HCT116 (cell line): ENCODE results near the gene NIPAL4. TPM values are rescaled to one million over a fixed set of nuclear protein-coding genes. Genes with fewer than 3 reads are reported as not detected.

ENCODE experiments used
- ATAC-seq: fragments of 200-7000 bp; cut with Tn5 transposase; 2 replicates; pipeline ENCODE4 v1.9.1; 2020; ENCODE audit warnings: mild to moderate bottlenecking, moderate library complexity
- BruUV-seq: library from RNA; stranded (reverse); fragments of 400-500 nt; replicated peaks from 2 replicates; lab custom pipeline; 2021; lab: Mats Ljungman, UMichigan
- CTCF ChIA-PET: fragments of 300-600 bp; sonication (Branson Sonifier 250); formaldehyde crosslinking; loops from one replicate; lab custom pipeline; 2021; ENCODE audit warnings: antibody characterized with exemption; lab: Charles Lee
- POLR2A ChIA-PET: fragments of 300-600, 350-600 bp; sonication (Branson Sonifier 250); formaldehyde crosslinking; loops from one replicate; lab custom pipeline; 2021; ENCODE audit warnings: antibody characterized with exemption; lab: Charles Lee
- RAD21 ChIA-PET, 2 experiments: fragments of 300-600 bp; sonication (Branson Sonifier 250); formaldehyde crosslinking; loops; one replicate each; lab custom pipeline; 2023; ENCODE audit warnings: low total read pairs in 2 of 2; ENCODE audit not compliant: uncharacterized antibody in 2 of 2, unreplicated experiment in 2 of 2, low non-redundant PET in 1 of 2; lab: Charles Lee
- DNase-seq: peaks from one replicate; pipeline ENCODE4 v3.0.0-alpha.2; 2010; ENCODE audit warnings: low read depth, low spot score
- H2AFZ ChIP-seq: fragments of 200-600 bp; shearing (Covaris generic), sonication (generic); 2 replicates; pipeline ENCODE4 v1.6.1; 2017; ENCODE audit warnings: low read depth, mixed run types, mixed read lengths, antibody characterized with exemption, low read length; ENCODE audit not compliant: poor library complexity, severe bottlenecking
- H3K27ac ChIP-seq: 2 replicates; pipeline ENCODE4 v1.5.1; 2012; ENCODE audit warnings: low read depth, low read length
- H3K27me3 ChIP-seq: fragments of 200-600 bp; sonication (generic); 2 replicates; pipeline ENCODE4 v1.6.1; 2016; ENCODE audit warnings: mixed run types, low read length, mixed read lengths; ENCODE audit not compliant: insufficient read depth
- H3K36me3 ChIP-seq, 2 experiments: fragments of 200-500 bp in 1 of 2; fragments of 200-600 bp in 1 of 2; sonication (Bioruptor generic) in 1 of 2; sonication (generic) in 1 of 2; 2 replicates each; pipeline versions ENCODE4 v1.5.1 to v1.6.1; 2014 to 2016; ENCODE audit warnings: low read length in 2 of 2, inconsistent platforms in 1 of 2, mixed read lengths in 1 of 2, mixed run types in 1 of 2; ENCODE audit not compliant: insufficient read depth in 2 of 2, control insufficient read depth in 1 of 2
- H3K4me1 ChIP-seq, 2 experiments: fragments of 200-600 bp in 1 of 2; sonication (generic) in 1 of 2; 2 replicates each; pipeline versions ENCODE4 v1.5.1 to v1.6.1; 2012 to 2017; ENCODE audit warnings: low read length in 2 of 2, inconsistent platforms in 1 of 2, mild to moderate bottlenecking in 1 of 2, mixed read lengths in 1 of 2, mixed run types in 1 of 2, moderate library complexity in 1 of 2; ENCODE audit not compliant: insufficient read depth in 2 of 2, control insufficient read depth in 1 of 2
- H3K4me2 ChIP-seq: fragments of 200-600 bp; sonication (generic); 2 replicates; pipeline ENCODE4 v1.6.1; 2017; ENCODE audit warnings: mixed run types, low read length, mixed read lengths
- H3K4me3 ChIP-seq, 2 experiments: fragments of 200-600 bp in 1 of 2; sonication (generic) in 1 of 2; replicated peaks in 1 of 2; 2 replicates each; pipeline ENCODE4 v1.5.1; 2011 to 2016; ENCODE audit warnings: low read length in 2 of 2, control low read depth in 1 of 2, low read depth in 1 of 2, mild to moderate bottlenecking in 1 of 2, mixed read lengths in 1 of 2, mixed run types in 1 of 2
- H3K79me2 ChIP-seq: fragments of 200-600 bp; sonication (generic); 2 replicates; pipeline ENCODE4 v1.6.1; 2017; ENCODE audit warnings: mild to moderate bottlenecking, mixed run types, low read length, moderate library complexity, mixed read lengths; ENCODE audit not compliant: insufficient read depth
- H3K9ac ChIP-seq: fragments of 200-600 bp; sonication (generic); 2 replicates; pipeline ENCODE4 v1.6.1; 2016; ENCODE audit warnings: low read length, mixed read lengths
- H3K9me2 ChIP-seq: fragments of 200-600 bp; sonication (generic), shearing (Covaris generic); 2 replicates; pipeline ENCODE4 v1.6.1; 2017; ENCODE audit warnings: mixed run types, mild to moderate bottlenecking, moderate library complexity; ENCODE audit not compliant: insufficient read depth
- H3K9me3 ChIP-seq, 2 experiments: fragments of 200-500 bp in 1 of 2; fragments of 200-600 bp in 1 of 2; sonication (Bioruptor generic) in 1 of 2; sonication (generic) in 1 of 2; 2 replicates each; pipeline ENCODE4 v1.6.1; 2014 to 2017; ENCODE audit warnings: low read length in 2 of 2, mixed read lengths in 2 of 2, inconsistent platforms in 1 of 2, low read depth in 1 of 2, mild to moderate bottlenecking in 1 of 2, mixed run types in 1 of 2, moderate library complexity in 1 of 2; ENCODE audit not compliant: control insufficient read depth in 1 of 2, insufficient read depth in 1 of 2
- H4K20me1 ChIP-seq: fragments of 200-600 bp; sonication (generic), shearing (Covaris generic); 2 replicates; pipeline ENCODE4 v1.6.1; 2017; ENCODE audit warnings: mixed run types, mild to moderate bottlenecking, moderate library complexity; ENCODE audit not compliant: insufficient read depth
- CEBPB ChIP-seq: IDR thresholded peaks from 2 replicates; pipeline ENCODE4 v1.6.1; 2012; ENCODE audit warnings: low read depth
- EGR1 ChIP-seq: IDR thresholded peaks from 2 replicates; pipeline ENCODE4 v1.6.1; 2012; ENCODE audit warnings: low read depth
- ELF1 ChIP-seq: IDR thresholded peaks from 2 replicates; pipeline ENCODE4 v1.6.1; 2012; ENCODE audit warnings: low read depth, borderline replicate concordance
- EZH2 ChIP-seq: fragments of 200-600 bp; sonication (generic); IDR thresholded peaks from 2 replicates; pipeline ENCODE4 v1.6.1; 2017; ENCODE audit warnings: antibody characterized with exemption, mixed run types
- FOSL1 ChIP-seq: IDR thresholded peaks from 2 replicates; pipeline ENCODE4 v1.6.1; 2012; ENCODE audit warnings: low read depth
- JUND ChIP-seq: IDR thresholded peaks from 2 replicates; pipeline ENCODE4 v1.6.1; 2012
- POLR2A ChIP-seq: IDR thresholded peaks from 2 replicates; pipeline ENCODE4 v1.7.0; 2011; ENCODE audit warnings: borderline replicate concordance; ENCODE audit not compliant: insufficient read depth, insufficient read length; ENCODE audit errors: extremely low read depth
- POLR2AphosphoS5 ChIP-seq: IDR thresholded peaks from 2 replicates; pipeline ENCODE4 v1.6.1; 2011; ENCODE audit warnings: mild to moderate bottlenecking, low read depth, low read length, moderate library complexity
- RAD21 ChIP-seq: IDR thresholded peaks from 2 replicates; pipeline ENCODE4 v1.6.1; 2012; ENCODE audit warnings: low read depth, mild to moderate bottlenecking
- SIN3A ChIP-seq: IDR thresholded peaks from 2 replicates; pipeline ENCODE4 v1.6.1; 2012; ENCODE audit warnings: low read depth
- SRF ChIP-seq: IDR thresholded peaks from 2 replicates; pipeline ENCODE4 v1.6.1; 2012; ENCODE audit warnings: low read depth
- YY1 ChIP-seq: IDR thresholded peaks from 2 replicates; pipeline ENCODE4 v1.6.1; 2011; ENCODE audit warnings: low read length, low read depth, moderate library complexity, mild to moderate bottlenecking; ENCODE audit not compliant: insufficient replicate concordance; ENCODE audit errors: extremely low read depth
- ZFX ChIP-seq: fragments of 450-650 bp; IDR thresholded peaks from 2 replicates; pipeline ENCODE4 v1.6.1; 2017
- intact Hi-C: fragments of 100-400 bp; cut with micrococcal nuclease; formaldehyde crosslinking; loops from 2 replicates; pipeline ENCODE4 v1.10.0; 2022
- total RNA-seq: library from RNA; stranded (reverse); gene quantifications from one replicate; pipeline ENCODE4 v1.2.1, GENCODE V29; 2021; ENCODE audit not compliant: unreplicated experiment
- TF ChIP-seq, protein P1 (sequence below), 3 experiments: fragments of 200-600 bp in 1 of 3; sonication (generic) in 1 of 3; IDR thresholded peaks in 2 of 3; conservative IDR thresholded peaks in 1 of 3; 2 replicates each; pipeline ENCODE4 v1.5.1; 2012 to 2017; ENCODE audit warnings: low read depth in 2 of 3, low read length in 2 of 3, antibody characterized with exemption in 1 of 3, borderline replicate concordance in 1 of 3, control low read depth in 1 of 3, mild to moderate bottlenecking in 1 of 3, mixed read lengths in 1 of 3, mixed run types in 1 of 3, moderate library complexity in 1 of 3; ENCODE audit not compliant: insufficient read depth in 1 of 3
- TF ChIP-seq, protein P2 (sequence below): IDR thresholded peaks from 2 replicates; pipeline ENCODE4 v1.6.1; 2012
- TF ChIP-seq, protein P3 (sequence below): IDR thresholded peaks from 2 replicates; pipeline ENCODE4 v1.6.1; 2012
- TF ChIP-seq, protein P4 (sequence below): IDR thresholded peaks from 2 replicates; pipeline ENCODE4 v1.6.1; 2012; ENCODE audit warnings: low read depth
- TF ChIP-seq, protein P5 (sequence below): IDR thresholded peaks from 2 replicates; pipeline ENCODE4 v1.6.1; 2011; ENCODE audit warnings: mild to moderate bottlenecking, low read length, moderate library complexity; ENCODE audit not compliant: insufficient replicate concordance; ENCODE audit errors: extremely low read depth

NIPAL4 gene
- total RNA-seq, 1 experiment from 2014 or later = 0.12 TPM

DNA sequence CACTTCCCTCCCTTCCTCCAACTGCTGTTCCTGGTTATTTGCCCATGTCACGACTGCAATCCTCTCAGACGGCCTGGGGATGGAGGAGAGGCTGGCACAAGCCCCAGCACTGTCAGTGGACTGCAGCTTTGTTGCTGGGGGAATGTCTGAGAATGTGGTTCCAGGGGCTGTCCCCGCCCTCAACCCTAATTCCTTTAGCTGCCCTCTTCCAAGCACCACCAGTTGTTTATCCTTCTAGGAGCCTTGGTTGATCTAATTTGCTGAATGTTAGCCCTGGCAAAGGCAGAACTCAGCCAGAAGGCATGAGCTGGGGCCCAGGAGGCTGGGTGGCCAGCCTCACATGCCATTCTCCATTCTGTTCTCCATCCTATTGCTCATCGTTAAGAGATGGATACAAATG is 64.0 kb downstream of the NIPAL4 start:
- H3K4me1 ChIP-seq = no peaks in the 10 kb centered on the region
- H3K9me3 ChIP-seq = no peaks in the 10 kb centered on the region
- H2AFZ ChIP-seq = no peak overlapping the region
- H4K20me1 ChIP-seq = no peaks in the 10 kb centered on the region
- POLR2A ChIA-PET = no interaction called here
- BruUV-seq = no TSS peak
- TF ChIP-seq ZFX (no peak), RAD21 (no peak), POLR2AphosphoS5 (no peak), CEBPB (no peak), SRF (no peak), EZH2 (no peak), POLR2A (no peak), YY1 (no peak), JUND (no peak), FOSL1 (no peak), SIN3A (no peak), EGR1 (no peak), ELF1 (no peak)
- TF ChIP-seq, protein P1, sequence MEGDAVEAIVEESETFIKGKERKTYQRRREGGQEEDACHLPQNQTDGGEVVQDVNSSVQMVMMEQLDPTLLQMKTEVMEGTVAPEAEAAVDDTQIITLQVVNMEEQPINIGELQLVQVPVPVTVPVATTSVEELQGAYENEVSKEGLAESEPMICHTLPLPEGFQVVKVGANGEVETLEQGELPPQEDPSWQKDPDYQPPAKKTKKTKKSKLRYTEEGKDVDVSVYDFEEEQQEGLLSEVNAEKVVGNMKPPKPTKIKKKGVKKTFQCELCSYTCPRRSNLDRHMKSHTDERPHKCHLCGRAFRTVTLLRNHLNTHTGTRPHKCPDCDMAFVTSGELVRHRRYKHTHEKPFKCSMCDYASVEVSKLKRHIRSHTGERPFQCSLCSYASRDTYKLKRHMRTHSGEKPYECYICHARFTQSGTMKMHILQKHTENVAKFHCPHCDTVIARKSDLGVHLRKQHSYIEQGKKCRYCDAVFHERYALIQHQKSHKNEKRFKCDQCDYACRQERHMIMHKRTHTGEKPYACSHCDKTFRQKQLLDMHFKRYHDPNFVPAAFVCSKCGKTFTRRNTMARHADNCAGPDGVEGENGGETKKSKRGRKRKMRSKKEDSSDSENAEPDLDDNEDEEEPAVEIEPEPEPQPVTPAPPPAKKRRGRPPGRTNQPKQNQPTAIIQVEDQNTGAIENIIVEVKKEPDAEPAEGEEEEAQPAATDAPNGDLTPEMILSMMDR (IDR thresholded peaks at IDR 0.05 in 2 of 3, conservative IDR thresholded peaks at IDR 0.05 in 1 of 3; ENCODE audit: borderline replicate concordance in 1 of 3, insufficient read depth in 1 of 3, low read depth in 2 of 3, low read length in 2 of 3) = no peak
- TF ChIP-seq, protein P2, sequence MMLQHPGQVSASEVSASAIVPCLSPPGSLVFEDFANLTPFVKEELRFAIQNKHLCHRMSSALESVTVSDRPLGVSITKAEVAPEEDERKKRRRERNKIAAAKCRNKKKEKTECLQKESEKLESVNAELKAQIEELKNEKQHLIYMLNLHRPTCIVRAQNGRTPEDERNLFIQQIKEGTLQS = no peak
- TF ChIP-seq, protein P3, sequence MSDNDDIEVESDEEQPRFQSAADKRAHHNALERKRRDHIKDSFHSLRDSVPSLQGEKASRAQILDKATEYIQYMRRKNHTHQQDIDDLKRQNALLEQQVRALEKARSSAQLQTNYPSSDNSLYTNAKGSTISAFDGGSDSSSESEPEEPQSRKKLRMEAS = no peak
- TF ChIP-seq, protein P4, sequence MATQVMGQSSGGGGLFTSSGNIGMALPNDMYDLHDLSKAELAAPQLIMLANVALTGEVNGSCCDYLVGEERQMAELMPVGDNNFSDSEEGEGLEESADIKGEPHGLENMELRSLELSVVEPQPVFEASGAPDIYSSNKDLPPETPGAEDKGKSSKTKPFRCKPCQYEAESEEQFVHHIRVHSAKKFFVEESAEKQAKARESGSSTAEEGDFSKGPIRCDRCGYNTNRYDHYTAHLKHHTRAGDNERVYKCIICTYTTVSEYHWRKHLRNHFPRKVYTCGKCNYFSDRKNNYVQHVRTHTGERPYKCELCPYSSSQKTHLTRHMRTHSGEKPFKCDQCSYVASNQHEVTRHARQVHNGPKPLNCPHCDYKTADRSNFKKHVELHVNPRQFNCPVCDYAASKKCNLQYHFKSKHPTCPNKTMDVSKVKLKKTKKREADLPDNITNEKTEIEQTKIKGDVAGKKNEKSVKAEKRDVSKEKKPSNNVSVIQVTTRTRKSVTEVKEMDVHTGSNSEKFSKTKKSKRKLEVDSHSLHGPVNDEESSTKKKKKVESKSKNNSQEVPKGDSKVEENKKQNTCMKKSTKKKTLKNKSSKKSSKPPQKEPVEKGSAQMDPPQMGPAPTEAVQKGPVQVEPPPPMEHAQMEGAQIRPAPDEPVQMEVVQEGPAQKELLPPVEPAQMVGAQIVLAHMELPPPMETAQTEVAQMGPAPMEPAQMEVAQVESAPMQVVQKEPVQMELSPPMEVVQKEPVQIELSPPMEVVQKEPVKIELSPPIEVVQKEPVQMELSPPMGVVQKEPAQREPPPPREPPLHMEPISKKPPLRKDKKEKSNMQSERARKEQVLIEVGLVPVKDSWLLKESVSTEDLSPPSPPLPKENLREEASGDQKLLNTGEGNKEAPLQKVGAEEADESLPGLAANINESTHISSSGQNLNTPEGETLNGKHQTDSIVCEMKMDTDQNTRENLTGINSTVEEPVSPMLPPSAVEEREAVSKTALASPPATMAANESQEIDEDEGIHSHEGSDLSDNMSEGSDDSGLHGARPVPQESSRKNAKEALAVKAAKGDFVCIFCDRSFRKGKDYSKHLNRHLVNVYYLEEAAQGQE = no peak
- TF ChIP-seq, protein P5, sequence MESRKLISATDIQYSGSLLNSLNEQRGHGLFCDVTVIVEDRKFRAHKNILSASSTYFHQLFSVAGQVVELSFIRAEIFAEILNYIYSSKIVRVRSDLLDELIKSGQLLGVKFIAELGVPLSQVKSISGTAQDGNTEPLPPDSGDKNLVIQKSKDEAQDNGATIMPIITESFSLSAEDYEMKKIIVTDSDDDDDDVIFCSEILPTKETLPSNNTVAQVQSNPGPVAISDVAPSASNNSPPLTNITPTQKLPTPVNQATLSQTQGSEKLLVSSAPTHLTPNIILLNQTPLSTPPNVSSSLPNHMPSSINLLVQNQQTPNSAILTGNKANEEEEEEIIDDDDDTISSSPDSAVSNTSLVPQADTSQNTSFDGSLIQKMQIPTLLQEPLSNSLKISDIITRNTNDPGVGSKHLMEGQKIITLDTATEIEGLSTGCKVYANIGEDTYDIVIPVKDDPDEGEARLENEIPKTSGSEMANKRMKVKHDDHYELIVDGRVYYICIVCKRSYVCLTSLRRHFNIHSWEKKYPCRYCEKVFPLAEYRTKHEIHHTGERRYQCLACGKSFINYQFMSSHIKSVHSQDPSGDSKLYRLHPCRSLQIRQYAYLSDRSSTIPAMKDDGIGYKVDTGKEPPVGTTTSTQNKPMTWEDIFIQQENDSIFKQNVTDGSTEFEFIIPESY = no peak
- intact Hi-C loops = no loop called here
- no peaks in the 10 kb centered on the region for H3K27me3 ChIP-seq
- no peak overlapping the region for H3K4me2 ChIP-seq
- no peak overlapping the region for H3K27ac ChIP-seq
- RAD21 ChIA-PET = no interaction called here
- no peak overlapping the region for H3K9ac ChIP-seq
- no peak for DNase-seq
- no peaks in the 10 kb centered on the region for H3K9me2 ChIP-seq
- H3K36me3 ChIP-seq = peaks cover 8 to 9% of the 10 kb centered on the region in 2 experiments; a peak in 3 of 4 replicates
- peaks cover 8% of the 10 kb centered on the region; the same call in 1 of the 2 replicates for H3K79me2 ChIP-seq
- no peak for ATAC-seq
- CTCF ChIA-PET = no interaction called here
- no peak overlapping the region for H3K4me3 ChIP-seq
